Neural cell (in vitro differentiated cells): ENCODE measurements around the gene MYO1F.

Experiments
- CTCF ChIP-seq: fragments of 450-650 bp; IDR thresholded peaks from 2 replicates; pipeline ENCODE4 v1.5.1; 2014; ENCODE audit warnings: antibody characterized with exemption, mild to moderate bottlenecking, moderate library complexity; ENCODE audit not compliant: poor library complexity, severe bottlenecking
- EP300 ChIP-seq: fragments of 450-650 bp; conservative IDR thresholded peaks from 2 replicates; pipeline ENCODE4 v1.6.1; 2014; ENCODE audit warnings: antibody characterized with exemption, mild to moderate bottlenecking, moderate library complexity; ENCODE audit not compliant: poor library complexity, severe bottlenecking
- EZH2 ChIP-seq: fragments of 200-600, 300-800 bp; shearing (Covaris generic), sonication (generic); IDR thresholded peaks from 2 replicates; pipeline ENCODE4 v1.6.1; 2014; ENCODE audit warnings: antibody characterized with exemption, low read length, borderline replicate concordance, mild to moderate bottlenecking; ENCODE audit not compliant: insufficient read depth, poor library complexity, severe bottlenecking
- MXI1 ChIP-seq: fragments of 450-650 bp; conservative IDR thresholded peaks from 2 replicates; pipeline ENCODE4 v1.6.1; 2014; ENCODE audit warnings: antibody characterized with exemption, mild to moderate bottlenecking; ENCODE audit not compliant: poor library complexity, severe bottlenecking
- POLR2AphosphoS5 ChIP-seq: IDR thresholded peaks from 2 replicates; pipeline ENCODE4 v1.6.1; 2012
- SMC3 ChIP-seq: fragments of 450-650 bp; conservative IDR thresholded peaks from 2 replicates; pipeline ENCODE4 v1.6.1; 2014; ENCODE audit warnings: antibody characterized with exemption, mild to moderate bottlenecking, moderate library complexity; ENCODE audit not compliant: poor library complexity
- TAF1 ChIP-seq: IDR thresholded peaks from 2 replicates; pipeline ENCODE4 v1.6.1; 2012; ENCODE audit warnings: low read depth

DNA sequence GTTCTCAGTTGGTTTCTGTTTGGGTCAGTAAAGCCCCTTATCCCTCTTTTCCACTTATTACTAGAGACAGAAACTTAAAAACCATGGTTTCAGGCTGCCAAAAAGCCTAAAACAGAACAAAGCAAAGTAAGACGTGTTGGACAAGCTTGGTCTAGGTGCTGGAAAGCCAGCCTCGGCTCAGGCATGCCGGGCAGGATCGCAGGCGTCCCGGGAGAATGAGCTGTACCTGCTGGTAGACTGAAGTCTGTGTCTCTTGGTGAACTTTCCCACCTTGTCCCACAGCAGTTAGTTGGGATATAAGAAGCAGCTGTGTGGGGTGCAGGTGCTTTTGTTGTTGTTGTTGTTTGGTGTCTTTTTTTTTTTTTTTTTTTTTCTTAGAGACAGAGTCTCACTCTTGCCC, 95.6 kb downstream of the MYO1F start:
- TF ChIP-seq CTCF (no peak), SMC3 (no peak), TAF1 (no peak), EZH2 (no peak), EP300 (no peak), POLR2AphosphoS5 (no peak), MXI1 (no peak)
